GM19452 (cell line): ENCODE measurements around the gene C6orf132.

Experiments
- ATAC-seq: cut with Tn5 transposase; IDR thresholded peaks from one replicate; pipeline ENCODE4 v1.9.1; 2021; ENCODE audit not compliant: unreplicated experiment

Gene C6orf132

DNA sequence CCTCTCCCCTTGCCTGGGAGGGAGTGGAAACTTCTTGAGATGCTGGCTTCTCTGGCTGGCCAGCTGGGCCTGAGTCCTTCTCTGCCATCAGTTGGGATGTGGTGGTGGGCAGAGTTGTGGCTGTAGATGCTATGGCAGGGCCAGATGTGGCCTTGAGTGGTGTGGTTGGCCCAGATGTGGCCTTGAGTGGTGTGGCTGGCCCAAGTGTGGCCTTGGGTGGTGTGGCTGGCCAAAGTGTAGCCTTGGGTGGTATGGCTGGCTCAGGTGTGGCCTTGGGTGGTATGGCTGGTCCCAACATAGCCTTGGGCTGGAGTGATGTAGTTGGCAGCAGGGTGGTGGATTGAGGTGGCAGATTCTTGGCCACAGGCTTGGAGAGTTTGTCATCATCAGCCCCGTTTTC, 36.7 kb downstream of the C6orf132 start:
- no peak for ATAC-seq

GRCh38 chr6:42105156-42105648, 37.2 kb downstream of the C6orf132 start:
- no peak for ATAC-seq

DNA sequence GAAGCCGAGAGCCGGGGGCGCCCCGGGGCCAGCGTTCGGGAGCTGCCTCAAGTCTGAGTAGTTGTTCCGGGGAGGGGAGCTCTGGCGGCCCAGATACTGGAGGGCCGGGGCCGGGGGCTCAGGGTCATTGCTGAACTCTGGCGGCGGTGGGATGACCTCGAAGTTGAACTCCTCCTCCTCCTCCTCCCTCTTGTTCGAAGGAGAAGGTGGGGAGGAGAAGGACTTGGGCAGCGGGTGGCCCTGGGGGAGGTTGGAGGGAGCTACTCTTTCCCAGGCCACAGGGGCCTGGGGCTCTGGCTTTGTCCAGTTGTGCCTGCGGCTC, 37.7 kb downstream of the C6orf132 start:
- no peak for ATAC-seq

DNA sequence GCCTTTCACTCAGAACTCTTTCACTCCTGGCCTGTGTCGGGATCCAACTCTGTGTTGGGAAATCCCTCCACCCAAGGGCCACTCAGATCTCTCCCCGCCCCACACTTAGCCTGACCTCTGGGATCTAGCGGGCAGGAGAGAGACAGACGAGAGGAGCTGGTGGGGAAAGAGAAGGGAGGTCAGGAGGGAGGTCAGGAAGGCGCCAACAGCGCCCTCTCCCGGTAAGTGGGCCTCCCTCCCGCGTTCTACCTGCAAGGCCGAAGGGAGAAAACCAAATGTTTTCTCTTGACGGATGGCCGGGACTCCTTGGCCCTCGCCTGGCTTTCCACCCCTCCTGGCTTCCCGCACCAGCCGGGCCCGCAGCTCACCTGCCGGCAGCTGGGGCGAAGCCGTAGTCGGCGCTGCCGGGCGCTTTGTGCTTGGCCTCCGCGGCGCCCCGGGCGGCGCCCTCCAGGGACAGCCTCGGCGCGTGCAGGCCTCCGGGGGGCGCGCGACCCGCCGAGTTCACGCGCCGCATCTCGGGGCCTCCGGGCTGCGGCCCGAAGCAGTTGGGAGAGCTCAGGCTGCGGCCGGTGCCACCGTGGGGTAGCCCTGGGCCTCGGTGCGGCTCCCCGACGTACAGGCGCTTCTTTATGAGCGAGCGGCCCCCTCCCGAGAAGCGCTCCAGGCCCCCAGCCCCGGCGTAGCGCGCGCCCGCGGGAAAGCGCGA, 38.2 kb downstream of the C6orf132 start:
- peak; percentile 60 for ATAC-seq

DNA sequence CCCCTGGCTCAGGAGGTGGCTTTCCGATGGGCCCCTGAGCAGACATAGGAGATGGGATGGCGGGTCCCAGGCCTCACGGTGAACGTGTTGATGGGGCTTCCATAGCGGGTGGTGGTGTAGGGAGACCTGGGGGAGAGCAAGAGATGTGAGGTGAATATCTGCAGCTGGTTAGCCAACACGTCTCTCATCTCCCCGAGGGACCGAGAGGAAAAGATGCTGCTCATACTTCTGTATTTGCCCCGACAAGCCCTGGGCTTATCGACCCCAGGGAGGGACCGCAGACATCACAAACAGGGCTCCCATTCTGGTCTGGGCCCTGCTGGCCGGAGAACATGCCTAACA, 38.7 kb downstream of the C6orf132 start:
- ATAC-seq: no peak

DNA sequence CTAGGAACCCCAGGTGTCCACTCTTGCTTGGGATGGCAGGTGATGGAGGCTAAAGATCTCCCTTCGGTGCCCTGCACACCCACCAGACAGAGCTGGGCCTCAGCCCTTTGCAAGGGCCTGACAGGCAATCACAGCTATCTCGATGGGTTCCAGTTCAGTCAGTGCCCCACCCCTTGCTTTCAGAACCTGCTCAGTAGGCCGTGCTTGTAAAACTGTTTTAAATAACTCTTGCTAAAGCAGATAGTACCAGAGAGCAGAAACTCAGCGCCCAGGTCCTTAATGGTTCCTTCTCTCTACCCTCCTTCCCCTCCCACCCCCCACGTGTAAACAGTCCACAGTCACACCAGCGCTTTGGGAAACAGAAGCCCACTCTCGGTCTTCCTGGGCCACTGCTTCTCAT, 39.2 kb downstream of the C6orf132 start:
- no peak for ATAC-seq

GRCh38 chr6:42101186-42101657, 41.2 kb downstream of the C6orf132 start:
- no peak for ATAC-seq

GRCh38 chr6:42100029-42100901, 42.2 kb downstream of the C6orf132 start:
- no peak for ATAC-seq

- no peak for ATAC-seq
Observed at GRCh38 chr6:42099340-42100028, 42.9 kb downstream of the C6orf132 start.

- no peak for ATAC-seq
Observed at GRCh38 chr6:42095776-42096541, 46.5 kb downstream of the C6orf132 start.

GRCh38 chr6:42095094-42095493, 47.3 kb downstream of the C6orf132 start:
- ATAC-seq: no peak

GRCh38 chr6:42093582-42094329, 48.7 kb downstream of the C6orf132 start:
- ATAC-seq: no peak

GRCh38 chr6:42091718-42092023, 50.7 kb downstream of the C6orf132 start:
- ATAC-seq: no peak

GRCh38 chr6:42090819-42091717, 51.4 kb downstream of the C6orf132 start:
- ATAC-seq: no peak

- no peak for ATAC-seq
Observed at GRCh38 chr6:42088101-42088591, 54.3 kb downstream of the C6orf132 start.

GRCh38 chr6:42086046-42087035, 56.1 kb downstream of the C6orf132 start:
- no peak for ATAC-seq

DNA sequence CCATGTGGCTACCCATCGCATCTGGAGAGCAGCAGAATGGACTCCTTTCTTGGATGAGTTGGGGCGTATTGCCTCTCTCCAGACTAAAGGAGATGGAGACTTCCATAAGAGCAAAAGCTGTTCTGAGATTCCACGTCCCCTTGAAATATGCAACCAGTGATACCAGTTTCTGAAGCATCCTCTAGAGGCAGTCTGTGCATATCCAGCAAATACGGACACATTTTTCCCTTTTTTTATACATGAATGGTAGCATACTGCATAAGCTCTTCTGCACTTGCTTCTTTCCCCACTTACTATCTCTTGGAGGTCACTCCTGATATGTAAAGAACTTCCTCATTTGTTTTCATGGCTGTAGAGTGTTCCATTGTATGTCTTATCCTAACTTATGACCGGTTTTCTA, 57.5 kb downstream of the C6orf132 start:
- ATAC-seq: no peak

GRCh38 chr6:42083530-42083929, 58.9 kb downstream of the C6orf132 start:
- ATAC-seq: no peak
